NCI-H82 (cell line): Measurements from ENCODE around the gene CNFN.

Experiments used
- DNase-seq: peaks from one replicate; lab custom pipeline; 2025; lab: John Stamatoyannopoulos, UW

CNFN gene

DNA sequence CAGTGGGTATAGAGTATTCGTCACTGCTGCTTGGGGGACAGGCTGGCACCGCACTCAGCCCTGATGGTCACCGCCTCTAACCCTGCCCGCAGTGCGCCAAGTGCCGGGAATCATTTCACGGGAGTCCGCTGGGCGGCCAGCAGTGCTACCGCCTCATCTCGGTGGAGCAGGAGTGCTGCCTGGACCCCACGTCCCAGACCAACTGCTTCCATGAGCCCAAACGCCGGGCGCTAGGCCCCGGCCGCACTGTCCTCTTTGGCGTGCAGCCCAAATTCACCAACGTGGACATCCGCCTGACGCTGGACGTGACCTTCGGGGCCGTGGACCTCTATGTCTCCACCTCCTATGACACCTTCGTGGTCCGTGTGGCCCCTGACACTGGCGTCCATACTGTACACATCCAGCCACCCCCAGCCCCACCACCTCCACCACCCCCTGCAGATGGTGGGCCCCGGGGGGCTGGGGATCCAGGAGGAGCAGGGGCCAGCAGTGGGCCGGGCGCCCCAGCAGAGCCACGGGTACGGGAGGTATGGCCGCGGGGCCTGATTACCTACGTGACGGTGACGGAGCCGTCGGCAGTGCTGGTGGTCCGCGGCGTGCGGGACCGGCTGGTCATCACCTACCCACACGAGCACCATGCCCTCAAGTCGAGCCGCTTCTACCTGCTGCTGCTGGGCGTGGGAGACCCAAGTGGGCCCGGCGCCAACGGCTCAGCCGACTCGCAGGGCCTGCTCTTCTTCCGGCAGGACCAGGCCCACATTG, 14.5 kb downstream of the CNFN start:
- DNase-seq: no peak

DNA sequence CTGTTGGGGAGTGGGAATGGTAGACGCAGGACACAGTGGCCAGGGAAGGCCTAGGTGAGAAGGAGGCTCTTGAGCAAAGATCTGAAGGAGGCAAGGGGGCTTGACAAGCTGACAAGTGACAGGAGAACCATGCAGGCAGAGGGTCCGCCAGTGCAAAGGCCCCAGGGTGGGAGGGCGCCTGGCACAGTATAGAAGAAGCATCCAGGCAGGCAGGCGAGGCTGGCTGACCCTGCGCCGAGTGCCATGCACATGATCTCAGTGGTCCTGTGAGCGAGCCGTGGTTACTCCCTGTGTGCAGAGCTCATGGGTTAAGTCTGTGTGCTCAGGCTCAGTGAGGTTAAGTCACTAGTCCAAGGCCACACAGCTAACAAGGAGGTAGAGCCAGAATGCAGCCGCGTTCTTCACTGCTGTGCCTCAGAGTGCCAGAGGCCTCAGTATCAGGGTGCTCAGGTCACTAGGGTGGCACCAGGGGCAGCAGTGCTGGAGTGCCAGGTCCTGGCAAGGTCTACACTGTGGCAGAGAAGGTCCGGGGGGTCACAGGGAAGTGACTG, 15.2 kb downstream of the CNFN start:
- no peak for DNase-seq

DNA sequence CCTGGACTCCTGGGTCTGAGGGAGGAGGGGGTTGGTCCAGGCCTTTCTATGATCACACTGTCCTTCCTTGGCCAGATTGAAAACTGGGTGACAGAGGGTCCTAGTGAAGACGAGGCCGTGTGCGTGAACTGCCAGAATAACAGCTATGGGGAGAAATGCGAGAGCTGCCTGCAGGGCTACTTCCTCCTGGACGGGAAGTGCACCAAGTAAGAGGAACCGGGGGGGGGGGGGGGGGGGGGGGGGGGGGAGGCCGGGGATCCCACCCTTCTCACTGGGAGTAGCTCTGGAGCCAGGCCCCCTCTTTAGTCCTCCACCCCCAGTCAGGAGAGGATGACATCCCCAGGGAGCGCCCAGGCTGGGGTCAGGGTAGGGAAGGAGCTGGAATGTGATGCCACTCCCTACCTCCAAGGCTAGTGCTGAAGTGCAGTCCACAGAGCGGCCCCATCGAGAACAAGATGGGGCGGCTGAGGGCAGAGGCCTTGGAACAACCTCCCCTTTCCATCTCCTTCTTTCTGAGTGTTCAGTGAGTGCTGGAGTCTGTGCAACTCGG, 19.4 kb downstream of the CNFN start:
- no peak for DNase-seq

DNA sequence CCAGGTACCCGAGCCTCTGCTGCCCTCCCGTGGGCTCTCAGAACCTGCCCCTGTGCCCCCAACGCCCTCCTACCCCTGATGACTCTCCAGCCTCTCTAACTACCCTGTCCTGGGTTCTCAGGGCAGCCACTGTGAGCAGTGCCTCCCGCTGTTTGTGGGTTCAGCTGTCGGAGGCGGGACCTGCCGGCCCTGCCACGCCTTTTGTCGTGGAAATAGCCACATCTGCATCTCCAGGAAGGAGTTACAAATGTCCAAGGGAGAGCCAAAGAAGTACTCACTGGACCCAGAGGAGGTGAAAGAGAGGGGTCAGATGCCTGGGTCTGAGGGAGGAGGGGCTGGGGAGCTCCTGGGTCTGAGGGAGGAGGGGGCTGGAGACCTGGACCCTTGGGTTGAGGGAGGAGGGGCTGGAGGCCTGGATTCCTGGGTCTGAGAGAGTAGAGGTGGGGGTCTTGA, 20.0 kb downstream of the CNFN start:
- DNase-seq: no peak

DNA sequence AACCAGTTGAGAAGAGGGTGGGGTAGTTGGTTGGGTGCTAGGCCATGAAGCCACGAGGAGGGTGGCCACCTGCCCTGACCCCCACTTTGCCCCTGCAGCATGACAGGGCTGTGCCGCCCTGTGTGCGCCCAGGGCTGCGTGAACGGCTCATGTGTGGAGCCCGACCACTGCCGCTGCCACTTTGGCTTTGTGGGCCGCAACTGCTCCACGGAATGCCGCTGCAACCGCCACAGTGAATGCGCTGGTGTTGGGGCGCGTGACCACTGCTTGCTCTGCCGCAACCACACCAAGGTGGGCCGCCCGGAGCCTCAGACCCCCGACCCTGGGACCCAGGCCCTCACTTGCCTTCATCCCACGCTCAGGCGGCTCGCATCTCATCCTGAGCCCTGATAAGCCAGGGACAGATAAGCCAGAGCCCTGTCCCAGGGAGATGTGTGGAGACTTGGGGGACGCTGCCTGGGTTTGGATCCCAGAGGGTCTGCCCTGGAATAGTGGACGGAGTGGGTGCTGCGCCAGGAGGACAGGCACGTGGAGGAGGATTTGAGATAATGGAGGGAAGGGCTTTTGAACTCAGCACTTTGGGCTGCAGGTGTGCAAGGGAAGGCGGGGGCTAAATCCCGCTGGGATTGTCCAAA, 20.5 kb downstream of the CNFN start:
- DNase-seq: no peak

DNA sequence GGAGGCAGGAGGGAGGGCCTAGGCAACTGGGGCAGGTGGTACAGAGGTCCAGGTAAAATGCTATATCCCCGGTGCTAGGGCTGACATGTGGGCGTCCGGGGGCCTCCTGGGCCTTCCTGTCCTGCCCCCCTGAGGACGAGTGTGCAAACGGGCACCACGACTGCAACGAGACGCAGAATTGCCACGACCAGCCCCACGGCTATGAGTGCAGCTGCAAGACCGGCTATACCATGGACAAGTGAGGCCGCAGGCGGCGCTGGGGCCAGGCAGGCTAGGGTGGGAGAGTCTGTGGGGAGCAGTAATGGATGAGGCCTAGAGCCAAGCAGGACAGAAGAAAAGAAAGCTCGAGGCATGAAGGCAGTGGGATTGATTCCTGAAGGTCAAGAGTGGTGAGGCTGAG, 21.3 kb downstream of the CNFN start:
- no peak for DNase-seq

DNA sequence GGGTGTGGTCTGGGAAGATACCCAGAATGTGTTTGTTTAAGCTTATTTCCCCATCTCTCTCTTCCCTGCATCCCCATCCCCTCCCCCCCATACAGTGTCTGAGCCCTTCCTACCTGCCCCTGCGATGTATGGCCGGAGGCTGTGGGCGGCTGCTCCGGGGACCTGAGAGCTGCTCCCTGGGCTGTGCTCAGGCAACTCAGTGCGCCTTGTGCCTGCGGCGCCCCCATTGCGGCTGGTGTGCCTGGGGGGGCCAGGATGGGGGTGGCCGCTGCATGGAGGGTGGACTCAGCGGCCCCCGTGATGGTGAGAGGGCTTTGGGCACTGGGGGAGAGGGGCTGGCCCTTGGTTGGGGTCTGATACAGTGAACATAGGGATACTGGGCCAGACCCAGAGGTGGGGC, 21.7 kb downstream of the CNFN start:
- DNase-seq: no peak

DNA sequence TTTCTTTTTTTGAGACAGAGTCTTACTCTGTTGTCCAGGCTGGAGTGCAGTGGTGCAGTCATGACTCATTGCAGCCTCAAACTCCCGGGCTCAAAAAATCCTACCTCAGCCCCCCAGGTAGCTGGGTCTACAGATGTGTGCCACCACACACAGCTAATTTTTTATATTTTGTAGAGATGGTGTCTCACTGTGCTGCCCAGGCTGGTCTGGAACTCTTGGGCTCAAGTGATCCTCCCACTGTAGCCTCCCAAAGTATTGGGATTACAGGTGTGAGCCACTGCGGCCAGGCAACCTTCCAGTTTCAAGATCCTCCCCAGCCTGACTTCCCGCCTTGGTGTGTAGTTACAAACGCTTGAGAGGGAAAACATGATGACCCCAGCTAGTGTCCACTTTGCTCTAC, 22.2 kb downstream of the CNFN start:
- DNase-seq: no peak

DNA sequence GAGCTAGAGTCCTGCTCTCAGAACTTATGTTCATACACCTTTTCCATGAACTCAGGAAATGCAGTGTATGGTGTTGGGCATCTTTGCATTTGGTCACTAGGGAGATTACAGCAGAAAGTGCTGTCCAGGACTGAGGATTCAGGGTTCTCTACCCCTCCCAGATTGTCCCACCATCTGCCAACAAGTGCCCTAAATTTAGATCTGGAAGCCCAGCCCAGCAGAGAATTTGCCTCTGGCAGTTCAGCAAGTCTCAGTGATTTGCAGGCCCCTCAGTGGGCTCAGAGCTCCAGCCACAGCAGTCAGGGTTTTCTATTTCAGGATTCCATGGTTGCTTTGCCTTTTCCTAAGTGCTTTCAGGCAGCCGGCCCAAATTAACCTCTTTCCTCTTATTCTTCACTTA, 23.4 kb downstream of the CNFN start:
- no peak for DNase-seq

DNA sequence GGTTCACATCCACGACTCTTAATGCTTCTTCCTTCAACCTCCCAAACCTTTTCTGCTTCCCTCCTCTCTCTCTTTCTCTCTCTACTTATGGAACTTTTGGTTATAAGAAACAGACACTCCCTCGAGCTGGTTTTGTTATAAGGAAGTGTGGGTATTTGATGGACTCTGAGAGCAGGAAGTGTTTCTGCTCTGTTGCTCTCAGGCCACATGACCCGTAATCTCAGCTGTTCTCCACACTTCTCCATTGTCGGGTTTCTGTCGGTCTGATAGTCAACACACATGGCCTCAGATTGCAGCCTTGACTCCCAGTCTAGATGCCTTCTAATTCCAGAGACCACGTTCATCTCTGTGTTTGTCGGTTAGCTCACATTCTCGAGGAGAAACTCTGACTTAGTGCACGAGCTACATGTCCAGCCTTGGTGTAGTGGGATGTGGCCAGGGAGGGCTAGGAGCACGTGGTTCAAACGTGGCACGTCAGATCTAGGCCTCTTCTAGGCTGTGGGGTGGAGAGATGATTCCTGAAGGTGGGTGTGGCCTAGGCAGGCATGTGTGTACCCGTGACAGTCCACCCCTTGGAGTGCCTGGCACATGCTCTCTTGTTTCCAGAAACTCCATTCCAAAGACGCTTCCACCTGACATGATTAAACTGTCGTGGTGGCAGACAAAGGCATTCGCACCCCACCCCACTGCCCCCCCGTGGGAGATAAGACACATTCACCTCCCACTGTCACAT, 26.3 kb downstream of the CNFN start:
- no peak for DNase-seq

DNA sequence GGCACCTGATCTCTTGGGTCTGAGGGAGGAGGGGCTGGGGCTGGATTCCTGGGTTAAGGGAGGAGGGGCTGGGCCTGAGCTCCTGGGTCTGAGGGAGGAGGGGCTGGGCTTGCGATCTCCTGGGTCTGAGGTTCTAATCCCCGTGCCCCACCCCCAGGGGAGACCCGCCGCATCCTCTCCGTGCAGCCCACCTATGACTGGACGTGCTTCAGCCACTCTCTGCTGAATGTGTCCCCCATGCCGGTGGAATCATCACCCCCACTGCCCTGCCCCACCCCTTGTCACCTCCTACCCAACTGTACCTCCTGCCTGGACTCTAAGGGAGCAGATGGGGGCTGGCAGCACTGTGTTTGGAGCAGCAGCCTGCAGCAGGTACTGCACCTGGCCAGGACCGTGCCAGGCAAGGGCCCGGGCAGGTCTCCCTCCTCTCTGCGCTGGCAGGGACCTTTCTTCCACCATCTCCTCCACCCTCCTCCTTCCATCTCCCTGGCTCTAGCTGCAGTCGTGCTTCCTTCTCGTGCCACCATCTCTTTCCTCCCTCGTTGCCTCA, 27.1 kb downstream of the CNFN start:
- DNase-seq: no peak

DNA sequence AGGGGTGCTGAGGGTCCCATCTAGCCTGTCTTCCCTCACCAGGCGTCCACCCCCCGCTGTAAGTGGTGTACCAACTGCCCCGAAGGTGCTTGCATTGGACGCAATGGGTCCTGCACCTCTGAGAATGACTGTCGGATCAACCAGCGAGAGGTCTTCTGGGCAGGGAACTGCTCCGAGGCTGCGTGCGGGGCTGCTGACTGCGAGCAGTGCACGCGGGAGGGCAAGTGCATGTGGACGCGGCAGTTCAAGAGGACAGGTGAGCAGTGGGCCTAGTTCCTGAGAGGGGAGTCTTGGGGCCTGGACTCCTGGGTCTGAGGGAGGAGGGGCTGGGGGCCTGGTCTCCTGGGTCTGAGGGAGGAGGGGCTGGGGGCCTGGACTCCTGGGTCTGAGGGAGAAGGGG, 27.8 kb downstream of the CNFN start:
- no peak for DNase-seq

DNA sequence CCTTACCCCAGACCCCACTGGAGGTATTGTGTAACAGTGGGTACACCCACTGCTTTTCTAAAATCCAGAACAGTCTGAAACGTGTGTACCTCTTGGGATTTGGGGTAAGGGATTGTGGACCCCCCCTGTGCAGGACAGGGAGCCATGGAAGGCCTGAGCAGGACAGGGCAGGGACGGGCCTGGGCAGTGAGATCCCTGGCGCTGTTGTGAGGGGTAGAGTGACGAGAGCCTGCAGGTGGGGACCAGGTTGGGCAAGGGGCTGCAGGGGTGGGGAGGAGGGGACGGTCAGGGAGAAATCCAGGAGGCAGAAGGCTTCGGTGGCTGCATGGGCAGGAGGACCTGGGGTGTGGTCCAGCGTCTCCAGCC, 28.6 kb downstream of the CNFN start:
- no peak for DNase-seq

DNA sequence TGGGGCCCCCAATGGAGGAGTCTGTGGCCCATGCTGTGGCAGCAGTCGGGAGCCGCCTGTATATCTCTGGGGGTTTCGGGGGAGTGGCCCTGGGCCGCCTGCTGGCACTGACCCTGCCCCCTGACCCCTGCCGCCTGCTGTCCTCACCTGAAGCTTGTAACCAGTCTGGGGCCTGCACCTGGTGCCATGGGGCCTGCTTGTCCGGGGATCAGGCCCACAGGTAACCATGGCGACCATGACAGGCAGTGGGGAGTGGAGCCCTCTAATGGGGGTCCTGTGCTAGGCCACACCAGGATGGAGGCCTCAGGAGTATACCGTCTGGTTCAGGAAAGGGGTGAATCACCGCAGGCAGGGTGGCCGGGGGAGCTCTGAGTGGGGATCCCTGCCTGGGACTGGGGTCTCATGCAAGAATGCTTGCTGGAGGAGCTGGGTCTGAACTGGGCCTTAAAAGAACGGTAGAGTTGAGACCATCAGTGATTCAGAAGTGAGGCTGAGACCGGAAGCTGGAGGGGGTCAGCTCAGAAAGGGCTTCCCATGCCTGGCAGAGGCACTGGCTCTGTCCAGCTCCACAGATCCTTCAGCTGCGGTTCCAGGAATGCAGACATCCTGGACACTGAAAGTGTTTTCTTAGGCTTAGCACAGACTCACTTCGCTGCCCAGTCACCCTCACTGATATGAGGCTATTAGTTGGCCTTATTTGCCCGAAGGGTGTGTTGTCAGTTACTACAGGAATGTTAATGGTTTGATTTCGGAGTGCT, 29.1 kb downstream of the CNFN start:
- DNase-seq: peak; percentile 37

DNA sequence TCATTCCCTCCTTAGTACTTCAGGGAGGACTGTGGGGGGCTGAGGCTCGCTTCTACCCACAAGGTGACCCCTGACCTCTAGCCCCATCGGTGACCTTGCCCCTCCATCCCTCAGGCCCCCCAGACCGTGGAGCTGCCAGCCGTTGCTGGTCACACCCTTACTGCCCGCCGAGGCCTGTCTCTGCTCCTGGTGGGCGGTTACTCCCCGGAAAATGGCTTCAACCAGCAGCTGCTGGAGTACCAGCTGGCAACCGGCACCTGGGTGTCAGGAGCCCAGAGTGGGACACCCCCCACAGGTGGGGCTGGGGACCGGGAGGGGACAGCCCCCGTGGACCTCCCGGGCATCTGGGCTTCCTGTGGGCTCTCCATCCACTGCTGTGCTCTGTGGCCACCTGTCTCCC, 32.8 kb downstream of the CNFN start:
- DNase-seq: no peak

DNA sequence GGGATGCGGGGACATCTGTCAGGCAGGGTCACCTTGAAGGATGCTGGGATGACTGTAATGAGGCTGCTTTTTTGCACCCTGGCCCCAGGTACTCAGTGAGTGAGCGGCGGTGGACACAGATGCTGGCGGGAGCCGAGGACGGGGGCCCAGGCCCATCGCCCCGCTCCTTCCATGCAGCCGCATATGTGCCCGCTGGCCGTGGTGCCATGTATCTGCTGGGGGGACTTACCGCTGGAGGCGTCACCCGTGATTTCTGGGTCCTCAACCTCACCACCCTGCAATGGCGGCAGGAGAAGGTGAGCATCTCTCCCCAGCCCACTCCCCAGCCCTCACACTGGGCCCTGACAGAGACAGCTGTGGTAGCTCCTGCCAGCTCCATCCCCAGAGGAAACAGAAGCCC, 33.4 kb downstream of the CNFN start:
- DNase-seq: no peak

DNA sequence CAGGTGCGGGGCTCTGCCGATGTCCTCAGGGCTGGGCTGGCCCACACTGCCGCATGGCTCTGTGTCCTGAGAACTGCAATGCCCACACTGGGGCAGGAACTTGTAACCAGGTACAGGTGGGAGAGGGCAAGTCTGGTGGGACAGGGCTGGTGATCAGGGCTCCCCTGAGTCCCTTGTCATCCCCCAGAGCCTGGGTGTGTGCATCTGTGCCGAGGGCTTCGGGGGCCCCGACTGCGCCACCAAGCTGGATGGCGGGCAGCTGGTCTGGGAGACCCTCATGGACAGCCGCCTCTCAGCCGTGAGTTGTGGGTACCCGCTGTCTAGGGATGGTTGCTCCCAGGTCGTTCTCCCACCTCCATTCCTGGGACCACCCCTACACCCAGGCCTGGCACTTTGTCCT, 34.2 kb downstream of the CNFN start:
- DNase-seq: no peak

DNA sequence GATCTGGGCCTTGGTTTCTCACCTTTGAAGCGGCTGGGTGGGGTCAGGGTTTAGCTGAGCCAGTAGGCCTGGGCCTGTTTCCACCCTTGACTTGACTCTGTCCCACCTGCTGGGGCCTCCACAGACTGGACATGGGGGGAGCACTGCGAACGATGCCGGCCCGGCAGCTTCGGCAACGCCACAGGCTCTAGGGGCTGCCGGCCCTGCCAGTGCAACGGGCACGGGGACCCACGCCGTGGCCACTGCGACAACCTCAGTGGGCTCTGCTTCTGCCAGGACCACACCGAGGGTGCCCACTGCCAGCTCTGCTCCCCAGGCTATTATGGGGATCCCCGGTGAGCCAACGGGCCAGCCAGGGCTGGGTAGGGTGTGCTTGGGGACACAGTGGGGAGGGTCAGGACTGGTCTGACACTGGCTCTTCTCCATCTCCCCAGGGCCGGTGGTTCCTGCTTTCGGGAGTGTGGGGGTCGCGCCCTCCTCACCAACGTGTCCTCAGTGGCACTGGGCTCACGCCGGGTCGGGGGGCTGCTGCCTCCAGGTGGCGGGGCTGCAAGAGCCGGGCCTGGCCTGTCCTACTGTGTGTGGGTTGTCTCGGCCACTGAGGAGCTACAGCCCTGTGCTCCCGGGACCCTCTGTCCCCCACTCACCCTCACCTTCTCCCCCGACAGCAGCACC, 36.6 kb downstream of the CNFN start:
- no peak for DNase-seq

DNA sequence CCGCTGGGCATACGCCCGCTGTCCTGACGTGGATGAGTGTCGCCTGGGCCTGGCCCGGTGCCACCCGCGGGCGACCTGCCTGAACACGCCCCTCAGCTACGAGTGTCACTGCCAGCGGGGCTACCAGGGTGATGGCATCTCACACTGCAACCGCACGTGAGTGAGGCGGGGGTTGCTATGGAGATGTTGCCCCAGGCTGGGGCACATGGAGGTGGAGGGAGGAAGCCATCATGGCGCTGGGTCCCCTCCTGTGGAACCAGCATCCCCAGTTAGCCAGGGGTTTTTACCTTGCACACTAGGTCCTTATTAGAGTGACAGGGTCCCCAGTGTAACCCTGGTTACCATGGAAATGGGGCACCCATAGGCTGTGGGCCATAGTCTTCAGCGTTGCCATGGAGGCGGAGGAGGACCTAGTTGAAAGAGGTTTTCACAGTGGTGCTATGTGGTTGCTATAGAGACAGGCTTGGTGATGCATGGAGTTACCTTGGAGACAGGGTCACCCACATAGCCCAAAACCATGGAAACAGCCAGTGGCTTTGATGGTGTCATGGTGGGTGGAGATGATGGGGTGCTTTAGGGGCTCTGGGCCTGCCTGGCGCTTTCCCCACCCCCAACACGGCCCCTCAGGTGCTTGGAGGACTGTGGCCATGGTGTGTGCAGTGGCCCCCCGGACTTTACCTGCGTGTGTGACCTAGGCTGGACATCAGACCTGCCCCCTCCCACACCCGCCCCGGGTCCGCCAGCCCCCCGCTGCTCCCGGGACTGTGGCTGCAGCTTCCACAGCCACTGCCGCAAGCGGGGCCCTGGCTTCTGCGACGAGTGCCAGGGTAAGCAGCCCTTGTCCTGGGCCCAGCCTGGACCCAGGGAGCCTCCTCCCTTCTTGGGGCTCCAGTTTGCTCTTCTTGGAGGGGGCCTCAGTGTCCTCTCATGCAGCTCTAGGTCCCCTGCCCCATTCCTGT, 37.5 kb downstream of the CNFN start:
- DNase-seq: no peak
